Pulmonary artery endothelial cell (primary cell): ENCODE measurements around the gene MAMDC4. TPM values are rescaled to one million over a fixed set of nuclear protein-coding genes. Genes with fewer than 3 reads are reported as not detected.
"Not testable (repeated sequence)": the region's sequence is repeated elsewhere in the genome, so short reads cannot be mapped to it uniquely, and the experiment has no call there.

Experiments
- DNase-seq: peaks from one replicate; pipeline ENCODE4 v3.0.0-alpha.2; 2011; ENCODE audit warnings: low read depth, low spot score
- total RNA-seq: library from RNA; depleted of rRNA; stranded (reverse); fragments of >200 nt; gene quantifications from 2 replicates; pipeline ENCODE4 v1.2.3, GENCODE V29; 2014

MAMDC4 gene
- total RNA-seq, 1 donor from 2014 or later, result 0.86 TPM

DNA sequence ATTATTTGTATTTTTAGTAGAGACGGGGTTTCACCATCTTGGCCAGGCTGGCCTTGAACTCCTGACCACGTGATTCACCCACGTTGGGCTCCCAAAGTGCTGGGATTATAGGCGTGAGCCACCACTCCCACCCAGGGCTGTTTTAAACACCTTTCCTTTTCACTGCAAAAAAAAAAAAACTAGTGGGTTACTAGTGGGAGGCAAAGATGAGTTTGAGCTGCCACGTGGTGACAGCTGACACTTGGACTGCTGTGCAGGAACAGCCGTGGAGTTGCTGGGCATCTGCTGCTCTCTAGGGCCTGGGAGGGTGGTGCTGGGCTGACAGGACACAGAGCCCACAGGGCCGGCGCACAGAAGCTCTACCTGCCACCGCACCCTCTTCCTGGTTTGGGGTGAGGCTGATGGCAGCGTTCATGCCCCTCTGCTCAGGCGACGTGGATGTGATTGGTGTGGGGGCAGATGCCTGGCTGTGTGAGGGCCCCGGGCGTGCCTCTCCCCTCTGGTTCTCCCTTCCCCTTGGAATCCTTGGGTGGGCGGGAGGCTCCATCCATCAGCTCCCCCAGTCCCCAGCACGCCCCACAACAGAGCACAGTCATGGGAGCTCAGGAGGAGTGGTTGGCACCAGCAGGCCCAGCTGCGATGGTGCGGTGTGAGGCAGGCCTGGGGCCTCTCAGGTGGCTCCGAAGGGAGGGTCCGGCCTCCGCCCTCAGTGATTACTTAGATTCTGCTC lies 27.5 kb upstream of the MAMDC4 start:
- no peak for DNase-seq

- no peak for DNase-seq
Measured at GRCh38 chr9:136825295-136826187, 26.6 kb upstream of the MAMDC4 start.

DNA sequence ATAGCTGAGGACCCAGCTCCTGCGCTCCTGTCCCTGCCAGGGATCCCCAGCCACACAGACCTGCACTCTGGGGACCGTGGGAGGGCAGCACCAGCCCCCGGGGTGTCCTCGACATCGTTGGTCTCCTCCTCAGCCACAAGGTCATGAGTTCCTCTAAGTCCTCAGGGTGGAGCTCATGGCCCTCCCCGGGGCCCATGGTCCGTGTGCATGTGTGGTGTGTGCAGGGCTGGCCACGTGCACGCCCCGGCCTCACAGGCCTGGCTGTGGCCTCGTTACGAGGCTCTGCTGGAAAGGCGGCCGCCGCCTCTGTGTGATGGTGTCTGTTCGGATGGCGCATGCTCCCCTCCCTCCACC lies 26.0 kb upstream of the MAMDC4 start:
- no peak for DNase-seq

- DNase-seq, result no peak
Measured at GRCh38 chr9:136826703-136827582, 25.2 kb upstream of the MAMDC4 start.

- DNase-seq, result no peak
Measured at GRCh38 chr9:136827794-136828473, 24.2 kb upstream of the MAMDC4 start.

GRCh38 chr9:136828474-136829140 lies 23.5 kb upstream of the MAMDC4 start:
- no peak for DNase-seq

GRCh38 chr9:136829412-136829811 lies 22.7 kb upstream of the MAMDC4 start:
- DNase-seq, result no peak

- DNase-seq, result no peak
Measured at GRCh38 chr9:136829981-136830885, 21.9 kb upstream of the MAMDC4 start.

DNA sequence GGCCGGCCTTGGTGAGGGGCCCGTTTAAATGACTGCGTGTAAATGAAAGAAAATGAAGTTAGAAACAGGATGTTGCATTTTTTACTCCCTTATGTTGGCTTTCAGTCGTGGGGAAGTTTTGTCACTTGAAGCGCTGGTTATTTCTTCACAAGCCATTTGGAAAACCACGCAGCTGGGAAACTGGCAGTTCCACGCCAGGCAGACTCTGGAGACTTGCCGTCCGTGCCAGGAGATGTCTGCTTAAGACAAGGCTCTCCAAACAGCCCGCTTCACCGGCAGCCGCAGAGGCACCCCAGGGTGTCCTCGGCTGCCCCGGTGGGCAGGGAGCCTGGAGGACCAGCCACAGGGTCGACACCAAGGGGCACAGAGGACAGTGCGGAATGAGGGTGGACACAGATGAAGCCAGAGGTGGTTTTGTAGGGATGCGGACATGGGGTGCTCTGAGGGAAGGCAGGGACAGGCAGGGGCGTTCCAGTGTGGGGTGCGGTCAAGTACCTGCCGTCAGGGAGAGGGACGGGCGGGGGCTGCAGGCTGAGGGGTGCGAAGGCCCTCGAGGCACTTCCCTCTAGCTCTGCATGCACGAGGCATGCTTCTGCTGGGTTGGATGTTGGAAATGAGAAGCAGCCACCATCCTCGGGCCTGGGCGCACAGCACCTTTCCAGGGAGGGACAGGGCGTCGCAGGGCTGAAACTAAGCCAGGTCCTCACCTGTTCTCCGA lies 21.0 kb upstream of the MAMDC4 start:
- DNase-seq, result no peak

DNA sequence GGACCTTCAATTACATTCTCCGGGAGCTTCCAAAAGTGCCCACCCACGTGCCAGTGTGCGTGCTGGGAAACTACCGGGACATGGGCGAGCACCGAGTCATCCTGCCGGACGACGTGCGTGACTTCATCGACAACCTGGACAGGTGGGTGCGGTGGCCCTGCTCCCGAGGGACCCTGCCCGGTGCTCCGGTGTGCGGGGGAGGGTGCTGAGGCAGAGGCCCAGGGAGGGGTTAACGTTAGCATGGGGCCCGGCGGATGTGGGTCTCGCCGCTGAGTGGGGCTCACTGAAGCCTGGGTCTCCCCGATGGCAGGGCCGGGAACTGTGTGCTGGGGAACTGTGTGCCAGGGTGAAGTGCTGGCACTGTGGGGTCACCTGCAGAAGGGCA lies 20.4 kb upstream of the MAMDC4 start:
- no peak for DNase-seq

DNA sequence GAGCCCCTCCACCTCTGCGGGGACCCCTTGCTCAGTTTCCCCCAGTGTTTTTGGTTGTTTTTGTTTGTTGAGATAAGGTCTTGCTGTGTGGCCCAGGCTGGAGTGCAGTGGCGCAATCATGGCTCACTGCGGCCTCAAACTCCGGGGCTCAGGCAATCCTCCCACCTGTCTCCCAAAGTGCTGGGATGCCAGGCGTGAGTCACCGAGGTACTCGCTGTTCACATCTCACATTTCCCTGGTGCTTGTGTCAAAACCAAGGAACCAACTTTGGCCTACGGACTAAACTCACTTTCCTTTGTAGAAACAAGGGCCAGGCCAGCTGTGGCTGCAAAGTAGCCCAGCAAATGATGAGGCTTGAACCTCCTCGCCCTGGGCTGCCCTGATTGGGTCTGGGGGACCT lies 19.6 kb upstream of the MAMDC4 start:
- no peak for DNase-seq

GRCh38 chr9:136833381-136834048 lies 18.6 kb upstream of the MAMDC4 start:
- DNase-seq, result not testable (repeated sequence)

DNA sequence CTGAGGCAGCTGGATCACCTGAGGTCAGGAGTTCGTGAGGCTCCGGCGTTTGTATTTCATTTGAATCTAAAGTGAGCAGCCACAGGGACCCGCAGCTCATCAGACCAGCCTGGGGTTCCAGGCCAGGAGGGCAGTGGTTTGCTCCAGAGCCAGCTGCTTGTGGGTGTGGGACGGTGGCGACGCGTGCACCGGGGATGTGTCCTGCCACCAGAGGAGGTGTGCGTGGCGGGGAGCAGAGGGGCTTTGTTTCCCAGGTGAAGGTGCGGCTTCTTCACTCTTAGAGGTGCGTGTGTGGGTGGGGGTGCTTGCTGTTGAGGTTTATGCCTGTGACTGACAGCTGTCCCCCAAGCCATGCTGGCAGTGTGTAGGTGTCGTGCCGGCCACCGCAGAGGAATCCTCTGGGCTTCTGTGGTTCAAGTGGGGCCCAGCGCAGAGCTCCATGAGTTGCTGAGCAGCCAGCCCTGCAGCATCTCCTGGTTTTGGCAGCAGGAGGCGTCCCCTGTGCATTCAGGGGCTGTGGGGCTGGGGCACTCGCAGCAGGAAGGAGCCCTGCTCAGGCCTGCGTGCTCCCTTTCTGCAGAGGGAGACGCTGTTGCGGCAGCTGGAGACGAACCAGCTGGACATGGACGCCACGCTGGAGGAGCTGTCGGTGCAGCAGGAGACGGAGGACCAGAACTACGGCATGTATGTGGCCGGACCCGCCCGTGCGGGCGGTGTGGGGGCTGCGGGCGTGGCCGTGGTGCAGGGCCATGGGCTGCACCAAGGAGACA lies 16.8 kb upstream of the MAMDC4 start:
- DNase-seq, result no peak

DNA sequence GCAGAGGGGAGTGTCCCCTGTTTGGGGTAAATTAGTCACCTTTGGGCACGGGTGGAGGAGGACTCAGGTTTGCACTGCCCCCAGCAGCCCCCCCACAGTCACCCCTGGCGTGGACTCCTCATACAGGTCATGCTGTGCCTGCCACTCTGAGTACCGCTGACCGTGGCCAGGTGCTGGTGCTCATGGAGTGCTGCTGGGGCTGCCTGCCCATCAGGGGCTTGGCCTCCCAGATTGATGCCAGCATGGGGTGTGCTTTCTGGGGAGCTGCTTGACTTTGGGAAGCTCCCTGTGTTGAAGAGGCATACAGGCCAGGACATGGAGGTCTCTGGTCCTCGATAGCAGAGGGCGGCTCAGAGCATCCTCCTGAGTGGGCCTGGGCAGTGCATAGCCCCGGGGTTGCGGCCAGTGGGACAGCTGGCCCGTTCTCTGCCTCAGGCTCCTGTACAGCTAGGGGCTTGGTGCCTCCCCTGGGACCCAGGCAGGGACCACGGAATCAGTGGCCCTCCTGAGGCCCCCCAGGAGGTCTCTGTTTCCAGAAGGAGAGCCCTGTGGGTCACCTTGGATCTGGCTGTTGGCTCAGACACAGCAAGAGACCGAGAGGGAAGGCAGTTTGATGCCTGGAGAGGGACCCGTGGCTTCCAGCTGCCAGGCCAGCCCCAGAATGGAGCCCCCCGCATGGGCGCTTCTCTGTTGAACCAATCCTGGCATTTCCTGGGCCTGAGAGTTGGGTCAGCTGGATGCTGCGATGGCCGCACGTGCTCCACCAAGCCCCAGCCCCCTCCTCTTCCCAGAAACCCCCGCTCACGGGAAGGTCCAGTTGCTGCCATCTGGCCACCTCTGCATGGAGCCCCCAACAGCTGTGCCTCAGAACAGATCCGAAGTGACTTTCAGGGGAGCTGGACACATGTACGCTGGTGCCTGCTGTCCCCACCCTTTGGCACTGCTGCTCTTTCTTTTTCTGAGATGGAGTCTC lies 15.9 kb upstream of the MAMDC4 start:
- no peak for DNase-seq

- no peak for DNase-seq
Measured at GRCh38 chr9:136837146-136837855, 14.8 kb upstream of the MAMDC4 start.

DNA sequence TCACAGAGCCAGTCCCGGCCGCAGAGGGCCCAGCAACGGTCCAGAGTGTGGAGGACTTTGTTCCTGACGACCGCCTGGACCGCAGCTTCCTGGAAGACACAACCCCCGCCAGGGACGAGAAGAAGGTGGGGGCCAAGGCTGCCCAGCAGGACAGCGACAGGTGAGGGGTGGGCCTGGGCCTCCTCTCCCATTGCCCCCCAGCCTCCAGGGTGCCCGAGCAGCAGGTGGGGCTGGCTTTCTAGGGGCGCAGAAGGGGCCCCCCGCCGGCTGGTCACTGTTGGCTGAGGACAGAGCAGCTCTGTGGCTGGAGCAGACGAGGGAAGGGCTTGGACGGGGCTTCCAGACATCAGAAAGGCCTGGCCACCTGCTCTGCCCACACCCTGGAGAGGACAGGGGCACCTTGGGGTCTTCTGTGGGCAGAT lies 14.3 kb upstream of the MAMDC4 start:
- DNase-seq, result not testable (repeated sequence)
